ENCODE data around the gene HSPB1.

Gene HSPB1

DNA sequence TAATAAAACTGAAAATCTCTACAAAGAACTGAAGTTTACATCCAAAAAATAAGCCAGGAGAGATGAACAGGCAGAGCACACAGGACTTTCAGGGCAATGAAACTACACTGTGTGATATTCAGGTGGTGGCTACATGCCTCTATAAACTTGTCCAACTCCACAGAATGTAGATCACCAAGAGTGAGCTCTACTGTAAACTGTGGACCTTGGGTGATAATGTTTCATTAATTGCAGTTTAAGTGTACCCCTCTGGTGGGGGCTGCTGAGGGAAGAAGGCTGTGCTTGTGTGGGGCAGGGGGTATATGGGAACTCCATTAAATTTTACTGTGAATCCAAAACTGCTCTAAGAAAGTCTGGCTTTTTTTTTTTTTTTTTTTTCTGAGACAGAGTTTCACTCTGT lies 33.6 kb downstream of the HSPB1 start:
- Histone ChIP-seq H3K36me3 (ENCODE audit: insufficient read depth, low read length) (peaks cover 51% of the 10 kb centered on the region; the same call in 1 of the 2 replicates), H2AFZ (ENCODE audit: low read length) (no peak overlapping the region), H3K9me2 (replicated peaks; ENCODE audit: low read depth, low read length) (no peaks in the 10 kb centered on the region), H3K79me2 (ENCODE audit: insufficient read depth, low read length) (peaks cover 100% of the 10 kb centered on the region), H4K20me1 (ENCODE audit: insufficient read depth, low read length, poor library complexity, severe bottlenecking) (peaks cover 98% of the 10 kb centered on the region), H3K4me3 (ENCODE audit: low read length, poor library complexity, severe bottlenecking) (no peak overlapping the region), H3K4me2 (ENCODE audit: low read depth, low read length, poor library complexity, severe bottlenecking) (no peak overlapping the region), H3F3A (ENCODE audit: low read depth) (no peaks in the 10 kb centered on the region), H3K4me1 (ENCODE audit: insufficient read depth, low read length, poor library complexity, severe bottlenecking) (peaks cover 3% of the 10 kb centered on the region), H3K9me3 (ENCODE audit: insufficient read depth, low read depth, low read length) (no peaks in the 10 kb centered on the region), H3K27me3 (ENCODE audit: insufficient read depth, low read length, poor library complexity, severe bottlenecking) (no peaks in the 10 kb centered on the region), H3K9ac (ENCODE audit: low read depth, low read length, poor library complexity, severe bottlenecking) (no peak overlapping the region)
- no peak for TF ChIP-seq EZH2phosphoT487 (IDR thresholded peaks at IDR 0.05; ENCODE audit: borderline replicate concordance)
- TF ChIP-seq CTCF (conservative IDR thresholded peaks at IDR 0.05; ENCODE audit: low read length), result no peak

DNA sequence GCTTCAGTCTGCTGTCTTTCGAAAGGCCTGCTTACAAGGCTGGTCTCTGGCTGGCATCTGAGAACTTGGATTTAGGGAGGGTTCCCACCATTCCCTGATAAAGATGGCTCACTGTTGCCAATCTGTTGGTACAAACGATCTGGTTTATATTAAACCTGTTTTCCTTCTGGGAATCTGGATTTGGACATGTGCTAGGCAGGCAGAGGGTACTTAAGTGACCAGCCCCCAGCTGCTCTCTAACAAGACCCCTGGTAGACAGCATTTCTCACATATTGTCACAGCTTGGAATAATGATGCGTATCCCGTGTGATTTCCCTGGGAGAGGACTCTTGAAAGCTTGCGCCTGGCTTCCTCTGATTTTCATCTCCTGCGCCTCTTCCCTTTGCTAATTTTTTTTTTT lies 34.7 kb downstream of the HSPB1 start:
- no peaks in the 10 kb centered on the region for H3K9me2 ChIP-seq (replicated peaks; ENCODE audit: low read depth, low read length)
- no peak overlapping the region for H3K4me3 ChIP-seq (ENCODE audit: low read length, poor library complexity, severe bottlenecking)
- peaks cover 98% of the 10 kb centered on the region for H4K20me1 ChIP-seq (ENCODE audit: insufficient read depth, low read length, poor library complexity, severe bottlenecking)
- H3K4me2 ChIP-seq (ENCODE audit: low read depth, low read length, poor library complexity, severe bottlenecking), result no peak overlapping the region
- no peaks in the 10 kb centered on the region for H3K27me3 ChIP-seq (ENCODE audit: insufficient read depth, low read length, poor library complexity, severe bottlenecking)
- H2AFZ ChIP-seq (ENCODE audit: low read length), result no peak overlapping the region
- no peaks in the 10 kb centered on the region for H3F3A ChIP-seq (ENCODE audit: low read depth)
- peaks cover 100% of the 10 kb centered on the region for H3K79me2 ChIP-seq (ENCODE audit: insufficient read depth, low read length)
- no peak for TF ChIP-seq EZH2phosphoT487 (IDR thresholded peaks at IDR 0.05; ENCODE audit: borderline replicate concordance)
- no peak for TF ChIP-seq CTCF (conservative IDR thresholded peaks at IDR 0.05; ENCODE audit: low read length)
- peaks cover 3% of the 10 kb centered on the region for H3K4me1 ChIP-seq (ENCODE audit: insufficient read depth, low read length, poor library complexity, severe bottlenecking)
- H3K36me3 ChIP-seq (ENCODE audit: insufficient read depth, low read length), result peaks cover 51% of the 10 kb centered on the region; the same call in 1 of the 2 replicates
- no peak overlapping the region for H3K9ac ChIP-seq (ENCODE audit: low read depth, low read length, poor library complexity, severe bottlenecking)
- H3K9me3 ChIP-seq (ENCODE audit: insufficient read depth, low read depth, low read length), result no peaks in the 10 kb centered on the region

DNA sequence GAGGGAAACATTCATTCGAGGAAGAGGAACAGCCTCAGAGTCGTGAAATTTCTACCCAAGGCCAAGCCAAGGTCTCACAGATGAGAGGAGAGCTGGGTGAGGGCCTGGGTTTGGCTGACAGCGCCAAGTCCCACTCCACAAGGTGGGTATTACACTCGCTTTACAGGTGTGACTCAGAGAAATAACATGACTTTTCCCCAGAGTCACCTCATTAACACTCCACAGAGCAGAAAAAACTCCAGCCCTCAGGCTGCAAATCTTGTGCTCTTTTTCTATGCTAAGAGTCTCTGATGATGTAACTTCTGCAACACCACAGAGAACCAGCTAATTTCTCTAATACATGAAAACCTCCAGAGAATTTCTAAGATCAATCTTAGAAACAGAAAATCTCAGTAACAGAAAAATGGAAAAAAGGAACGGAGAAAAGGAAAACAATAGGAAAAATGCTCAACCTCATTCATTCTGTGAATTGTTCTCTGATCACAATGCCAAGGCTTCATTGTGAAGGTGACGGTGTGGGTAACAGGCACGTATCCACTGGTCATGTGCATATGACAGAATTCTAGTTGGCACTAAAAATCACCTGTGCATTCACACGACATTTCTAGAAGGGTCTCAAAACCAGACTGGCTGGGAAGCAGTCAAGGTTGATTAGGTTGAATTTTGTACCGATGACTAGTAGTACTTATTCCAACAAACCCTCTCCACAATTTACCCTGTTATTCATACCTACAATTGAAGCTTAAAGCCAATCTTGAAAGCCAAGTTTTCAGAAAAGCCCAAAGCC lies 36.0 kb downstream of the HSPB1 start:
- no peak for TF ChIP-seq EZH2phosphoT487 (IDR thresholded peaks at IDR 0.05; ENCODE audit: borderline replicate concordance)
- TF ChIP-seq CTCF (conservative IDR thresholded peaks at IDR 0.05; ENCODE audit: low read length), result no peak
- Histone ChIP-seq H3F3A (ENCODE audit: low read depth) (no peaks in the 10 kb centered on the region), H3K9me3 (ENCODE audit: insufficient read depth, low read depth, low read length) (no peaks in the 10 kb centered on the region), H3K4me1 (ENCODE audit: insufficient read depth, low read length, poor library complexity, severe bottlenecking) (peaks cover 3% of the 10 kb centered on the region), H3K36me3 (ENCODE audit: insufficient read depth, low read length) (peaks cover 54% of the 10 kb centered on the region; the same call in 1 of the 2 replicates), H3K79me2 (ENCODE audit: insufficient read depth, low read length) (peaks cover 100% of the 10 kb centered on the region), H3K4me2 (ENCODE audit: low read depth, low read length, poor library complexity, severe bottlenecking) (no peak overlapping the region), H4K20me1 (ENCODE audit: insufficient read depth, low read length, poor library complexity, severe bottlenecking) (peaks cover 97% of the 10 kb centered on the region), H2AFZ (ENCODE audit: low read length) (no peak overlapping the region), H3K9me2 (replicated peaks; ENCODE audit: low read depth, low read length) (no peaks in the 10 kb centered on the region), H3K27me3 (ENCODE audit: insufficient read depth, low read length, poor library complexity, severe bottlenecking) (no peaks in the 10 kb centered on the region), H3K4me3 (ENCODE audit: low read length, poor library complexity, severe bottlenecking) (no peak overlapping the region), H3K9ac (ENCODE audit: low read depth, low read length, poor library complexity, severe bottlenecking) (no peak overlapping the region)

All from Loucy (cell line).